ENCODE data around the gene PACRG.

GRCh38 chr6:163023700-163024099 lies 295.9 kb downstream of the PACRG start:
- TF ChIP-seq ZSCAN5A (CRISPR knock-in tag; IDR thresholded peaks at IDR 0.05; ENCODE audit: borderline replicate concordance): no peak
- no peak for TF ChIP-seq CREB1 (IDR thresholded peaks at IDR 0.05)
- no peak for TF ChIP-seq CREB1 (CRISPR knock-in tag; IDR thresholded peaks at IDR 0.05)
- no peak for TF ChIP-seq TAF15 (IDR thresholded peaks at IDR 0.05; ENCODE audit: low read depth, low read length, poor library complexity, severe bottlenecking)
- no peak for TF ChIP-seq ZBTB7A (CRISPR knock-in tag; IDR thresholded peaks at IDR 0.05)
- no peak for TF ChIP-seq JUND (CRISPR knock-in tag; IDR thresholded peaks at IDR 0.05)
